ENCODE results near the gene AADACL2. TPM values are rescaled to one million over a fixed set of nuclear protein-coding genes. Genes with fewer than 3 reads are reported as not detected.

The AADACL2 gene
- total and polyA plus RNA-seq, 9 of the 15 experiments (the other 6 are each of a cell fraction or from before 2014, with no cell fraction given) = not detected

- TF ChIP-seq SAP30 (IDR thresholded peaks at IDR 0.05; ENCODE audit: borderline replicate concordance, insufficient read depth, low read depth, low read length, poor library complexity, severe bottlenecking) = no peak
- TF ChIP-seq HIVEP1 (CRISPR knock-in tag; IDR thresholded peaks at IDR 0.05) = no peak
- TF ChIP-seq NFIC (IDR thresholded peaks at IDR 0.05) = peak; percentile 99
- no peak for TF ChIP-seq ZNF668 (CRISPR knock-in tag; IDR thresholded peaks at IDR 0.05)
- no peak for TF ChIP-seq RB1 (IDR thresholded peaks at IDR 0.05; ENCODE audit: low read depth)
- no peak for TF ChIP-seq EGR1 (conservative IDR thresholded peaks at IDR 0.05)
- peak; percentile 88 for TF ChIP-seq PML (IDR thresholded peaks at IDR 0.05; ENCODE audit: low read length)
- no peak for TF ChIP-seq RBM14 (IDR thresholded peaks at IDR 0.05; ENCODE audit: borderline replicate concordance, insufficient read depth, low read depth, low read length)
- TF ChIP-seq ZNF239 (CRISPR knock-in tag; IDR thresholded peaks at IDR 0.05) = no peak
- no peak for TF ChIP-seq PYGO2 (tag; IDR thresholded peaks at IDR 0.05)
- TF ChIP-seq SIN3A (IDR thresholded peaks at IDR 0.05; ENCODE audit: borderline replicate concordance in 2 of 2, control insufficient read depth in 1 of 2, low read depth in 2 of 2, low read length in 2 of 2) = no peak
- no peak for TF ChIP-seq NUFIP1 (IDR thresholded peaks at IDR 0.05; ENCODE audit: partially characterized antibody)
- TF ChIP-seq ATF1 (CRISPR knock-in tag; IDR thresholded peaks at IDR 0.05) = no peak
- no peak for TF ChIP-seq ATF1 (tag; IDR thresholded peaks at IDR 0.05)
- TF ChIP-seq GATAD2A (IDR thresholded peaks at IDR 0.05) = no peak
- no peak for TF ChIP-seq MGA (IDR thresholded peaks at IDR 0.05)
- TF ChIP-seq FOXP1 (CRISPR knock-in tag; IDR thresholded peaks at IDR 0.05) = no peak
- TF ChIP-seq GTF2A2 (tag; IDR thresholded peaks at IDR 0.05) = no peak
- no peak for TF ChIP-seq EP400 (IDR thresholded peaks at IDR 0.05)
Observed at GRCh38 chr3:151726016-151726415, 7.7 kb upstream of the AADACL2 start (continued).
